GM21619 (cell line): ENCODE measurements around the gene COL5A1.
"Not testable (repeated sequence)": the region's sequence is repeated elsewhere in the genome, so short reads cannot be mapped to it uniquely, and the experiment has no call there.

Experiments
- ATAC-seq: cut with Tn5 transposase; IDR thresholded peaks from one replicate; pipeline ENCODE4 v1.9.1; 2021; ENCODE audit not compliant: unreplicated experiment

COL5A1 gene

DNA sequence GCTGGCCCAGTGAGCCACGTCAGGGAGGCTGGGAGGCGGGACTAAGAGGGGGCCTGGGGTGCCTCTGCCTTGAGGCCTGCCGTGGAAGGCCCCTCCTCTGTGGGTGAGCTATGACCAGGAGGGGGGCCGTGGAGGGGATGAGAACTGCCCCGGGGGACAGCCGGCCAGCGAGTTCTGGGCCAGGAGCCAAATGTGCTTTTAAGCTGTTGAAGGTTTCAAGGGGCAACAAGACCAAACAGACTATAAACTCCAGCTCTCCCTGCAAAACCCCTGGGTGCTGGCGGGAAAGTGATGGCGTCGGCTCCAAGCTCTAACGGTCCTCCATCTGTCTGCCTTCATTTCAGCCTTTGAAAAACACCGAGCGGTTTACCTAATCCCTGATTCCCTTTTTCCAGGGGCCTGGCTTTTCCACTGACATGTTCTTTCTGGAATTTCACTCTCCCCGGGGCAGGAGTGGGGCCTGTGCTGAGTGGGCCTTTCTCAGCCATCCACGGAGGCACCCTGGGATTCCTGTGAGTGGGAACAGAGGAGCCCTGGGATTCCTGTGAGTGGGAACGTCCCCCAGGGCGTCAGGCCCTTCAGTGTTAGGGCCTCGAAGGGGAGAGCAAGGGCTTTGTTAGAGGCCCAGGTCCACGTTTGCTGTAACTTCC lies 65.6 kb downstream of the COL5A1 start:
- ATAC-seq: no peak

DNA sequence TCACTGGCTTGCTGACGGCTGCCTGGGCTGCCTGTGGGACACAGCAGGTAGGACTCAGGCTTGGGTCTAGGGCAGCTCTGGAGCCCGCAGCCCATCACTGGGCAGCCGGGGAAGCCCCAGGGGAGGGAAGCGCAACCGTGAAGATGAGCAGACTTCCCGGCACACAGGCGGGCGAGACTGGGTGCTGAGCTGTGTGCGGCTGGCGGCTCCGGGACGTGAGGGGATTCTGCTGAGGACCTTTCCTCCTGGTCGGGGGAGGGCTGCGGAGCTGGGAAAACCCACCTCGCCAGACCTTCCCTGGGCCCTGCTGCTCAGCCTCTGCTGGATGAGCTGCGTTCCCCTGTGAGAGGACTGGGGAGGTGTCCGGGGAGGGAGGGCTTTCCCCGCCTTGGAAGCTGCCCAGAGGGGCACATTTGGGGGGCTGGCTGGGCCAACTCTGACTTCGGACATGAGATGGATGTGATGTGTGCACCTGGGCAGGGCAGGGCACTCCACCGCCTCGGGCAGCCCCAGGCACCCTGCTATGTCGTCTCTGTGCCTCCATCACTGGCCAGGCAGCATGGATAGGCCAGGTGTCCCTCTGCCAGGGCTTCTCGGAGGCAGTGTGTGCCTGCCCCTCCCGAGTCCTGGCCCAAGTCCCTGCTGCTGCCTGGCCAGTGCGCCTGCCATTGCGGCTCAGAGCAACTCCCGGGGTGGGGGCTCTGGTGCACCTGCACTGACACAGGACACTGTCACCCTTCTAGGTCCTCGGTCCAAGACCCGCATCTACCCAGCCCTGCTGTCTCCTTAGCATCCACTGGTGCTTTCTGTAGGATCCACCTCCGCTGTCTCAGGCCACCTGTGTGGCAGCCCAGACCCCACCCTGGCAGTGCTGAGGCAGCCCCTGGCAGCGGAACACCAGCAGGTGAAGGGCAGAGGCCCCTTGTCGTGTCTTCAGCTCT lies 66.4 kb downstream of the COL5A1 start:
- no peak for ATAC-seq

DNA sequence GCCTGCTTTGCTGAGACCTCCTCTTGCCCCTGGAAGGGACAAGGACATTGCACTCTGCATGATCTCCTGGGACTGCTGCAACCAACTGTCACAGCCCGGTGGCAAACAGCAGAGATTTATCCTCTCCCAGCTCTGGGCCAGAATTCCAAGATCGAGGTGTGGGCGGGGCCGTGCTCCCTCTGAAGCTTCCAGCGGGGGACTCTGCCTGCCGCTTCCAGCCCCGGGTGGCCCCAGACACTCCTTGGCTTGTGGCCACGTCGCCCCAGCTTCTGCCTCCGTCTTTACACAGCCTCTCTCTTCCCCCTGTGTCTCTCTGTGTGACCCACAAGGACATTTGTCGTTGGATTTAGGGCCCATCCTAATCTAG lies 67.1 kb downstream of the COL5A1 start:
- ATAC-seq: no peak

DNA sequence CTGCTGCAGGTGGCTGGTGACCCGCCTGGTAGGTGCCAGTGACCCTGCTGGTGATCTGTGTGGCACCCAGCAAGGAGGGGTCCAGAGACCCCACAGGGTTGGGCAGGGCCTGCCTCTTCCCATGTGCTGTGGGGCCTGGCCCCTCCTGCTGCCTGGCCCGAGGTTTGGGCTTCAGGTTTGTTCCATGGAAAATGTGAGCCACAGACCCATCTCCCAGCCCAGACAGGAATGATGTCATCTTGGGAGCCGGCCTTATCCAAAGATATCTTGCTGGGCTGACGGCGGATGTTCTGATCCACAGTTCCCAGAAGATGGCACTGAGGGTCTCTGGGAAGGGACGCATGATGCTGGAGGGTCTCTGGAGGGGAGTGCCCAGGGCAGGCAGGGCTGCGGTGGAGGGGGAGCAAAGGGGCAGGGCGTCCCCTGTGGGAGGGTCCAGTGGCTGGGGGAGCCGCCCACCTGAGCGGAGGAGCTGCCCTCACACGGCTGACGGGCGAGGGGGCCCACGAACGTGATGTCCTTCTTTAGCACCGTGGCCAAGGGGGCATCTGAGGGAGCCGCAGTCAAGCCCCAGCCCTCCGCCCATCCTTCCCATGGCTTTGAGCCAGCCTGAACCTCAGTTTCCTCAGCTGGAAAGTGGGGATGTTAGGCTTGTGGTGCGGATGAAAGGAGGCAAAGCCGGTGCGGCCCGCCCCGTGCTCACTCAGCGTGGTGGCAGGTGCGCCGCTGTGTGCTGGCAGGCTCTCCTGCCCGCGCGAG lies 68.1 kb downstream of the COL5A1 start:
- ATAC-seq: no peak

DNA sequence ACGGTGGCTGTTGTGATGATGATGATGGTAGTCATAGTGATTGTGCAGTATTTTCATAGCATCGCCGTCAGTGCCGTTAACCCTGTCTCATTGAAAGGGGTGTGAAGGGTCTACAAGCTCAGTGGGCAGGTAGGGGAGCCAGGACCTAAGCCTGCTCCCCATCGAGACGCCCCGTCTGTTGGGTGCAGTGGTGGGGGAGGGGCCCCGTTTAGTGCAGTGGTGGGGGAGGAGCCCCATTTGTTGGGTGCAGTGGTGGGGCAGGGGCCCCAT lies 68.6 kb downstream of the COL5A1 start:
- ATAC-seq: no peak

DNA sequence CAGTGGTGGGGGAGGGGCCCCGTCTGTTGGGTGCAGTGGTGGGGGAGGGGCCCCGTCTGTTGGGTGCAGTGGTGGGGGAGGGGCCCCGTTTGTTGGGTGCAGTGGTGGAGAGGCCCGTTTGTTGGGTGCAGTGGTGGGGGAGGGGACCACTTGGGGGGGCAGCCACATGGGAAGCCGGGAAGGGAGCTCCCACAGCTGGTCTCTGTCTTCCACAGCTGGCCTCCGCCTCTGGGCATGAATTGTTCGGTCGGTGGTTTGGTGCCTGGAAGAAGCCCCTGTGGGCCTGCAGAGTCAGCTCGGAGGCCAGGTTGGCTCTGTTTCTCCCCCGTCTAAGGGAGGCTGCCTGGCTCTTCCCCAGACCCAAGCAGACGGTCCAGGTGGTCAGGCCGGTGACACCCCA lies 69.3 kb downstream of the COL5A1 start:
- ATAC-seq: no peak

DNA sequence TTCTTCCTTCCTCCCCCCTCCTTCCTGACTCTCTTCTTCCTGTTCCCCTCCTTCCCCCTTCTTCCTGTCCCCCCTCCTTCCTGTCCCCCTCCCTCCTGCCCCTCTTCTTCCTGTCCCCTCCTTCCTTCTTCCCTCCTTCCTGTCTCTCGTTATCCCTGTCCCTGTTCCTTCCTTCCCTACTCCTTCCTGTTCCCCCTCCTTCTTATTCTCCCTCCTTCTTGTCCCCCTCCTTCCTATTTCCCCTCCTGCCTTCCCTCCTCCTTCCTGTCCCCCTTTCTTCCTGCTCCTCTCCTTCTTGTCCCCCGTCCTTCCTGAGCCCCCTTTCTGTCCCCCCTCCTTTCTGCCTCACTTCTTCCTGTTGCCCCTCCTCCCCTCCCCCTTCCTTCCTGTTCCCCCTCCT lies 70.6 kb downstream of the COL5A1 start:
- ATAC-seq: no peak

DNA sequence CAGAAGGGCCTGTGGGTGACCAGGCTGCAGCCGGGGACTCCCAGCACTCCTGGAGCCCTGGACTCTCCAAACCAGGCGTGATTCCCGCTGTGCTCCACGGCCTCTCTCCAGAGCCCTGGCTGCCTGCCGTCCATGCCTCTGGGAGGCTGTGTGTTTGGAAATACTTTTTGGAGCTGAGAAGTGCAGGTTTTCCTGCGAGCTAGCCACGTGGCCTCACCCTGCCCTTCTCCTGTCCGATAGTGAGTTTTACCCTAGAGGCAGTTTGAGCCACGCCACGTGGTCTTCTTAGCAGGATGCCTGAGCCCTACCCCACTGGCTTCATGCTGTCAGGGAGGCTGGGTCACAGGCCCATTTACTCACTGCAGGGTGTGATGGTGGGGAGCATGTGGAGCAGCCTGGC lies 71.3 kb downstream of the COL5A1 start:
- no peak for ATAC-seq

DNA sequence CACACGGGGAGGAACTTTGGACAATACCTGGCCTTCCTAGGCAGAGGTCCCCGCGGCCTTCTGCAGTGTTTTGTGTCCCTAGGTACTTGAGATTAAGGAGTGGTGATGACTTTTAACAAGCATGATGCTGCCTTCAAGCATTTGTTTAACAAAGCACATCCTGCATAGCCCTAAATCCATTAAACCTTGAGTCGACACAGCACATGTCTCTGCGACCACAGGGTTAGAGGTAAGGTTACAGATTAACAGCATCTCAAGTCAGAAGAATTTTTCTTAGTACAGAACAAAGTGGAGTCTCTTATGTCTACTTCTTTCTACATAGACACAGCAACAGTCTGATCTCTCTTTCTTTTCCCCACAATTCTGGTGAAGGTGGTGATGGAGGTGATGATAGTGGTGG lies 73.9 kb downstream of the COL5A1 start:
- not testable (repeated sequence) for ATAC-seq

DNA sequence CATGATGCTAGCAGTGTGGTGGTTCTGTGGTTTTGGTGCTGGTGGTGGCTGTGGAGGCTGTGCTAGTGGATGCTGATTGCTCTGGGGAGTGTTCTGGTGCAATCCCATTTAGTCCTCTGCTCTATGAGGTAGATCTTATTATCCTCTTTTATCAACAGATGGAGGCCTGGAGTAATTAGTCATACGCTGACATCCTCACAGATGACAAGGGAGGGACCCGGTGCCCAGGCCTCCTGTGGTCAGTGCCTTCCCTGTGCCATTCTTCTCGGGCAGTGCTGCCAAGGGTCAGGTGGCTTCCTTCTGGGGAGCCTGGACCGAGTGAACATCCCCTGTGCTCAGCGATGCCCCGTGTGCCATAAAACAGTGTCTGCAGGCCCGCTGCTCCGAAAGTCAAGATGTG lies 74.5 kb downstream of the COL5A1 start:
- no peak for ATAC-seq

DNA sequence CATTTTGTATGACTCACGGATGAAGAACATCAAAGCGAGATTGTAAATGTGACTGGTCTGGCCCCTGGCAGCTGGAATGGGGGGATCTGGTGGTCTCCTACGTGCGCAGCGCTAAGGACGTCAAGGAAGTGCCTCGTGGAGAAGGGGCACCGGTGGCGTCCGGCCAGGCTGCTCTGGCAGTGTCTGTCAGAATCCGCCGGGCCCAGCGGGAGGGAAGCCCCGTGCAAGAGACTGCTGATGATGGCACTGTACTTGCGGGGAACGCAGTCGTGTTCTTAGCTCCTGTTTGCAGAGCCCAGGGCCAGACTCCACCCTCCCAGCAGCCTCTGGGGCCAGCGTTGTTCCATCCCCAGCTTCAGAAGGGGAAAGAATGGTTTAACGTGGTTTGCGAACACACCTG lies 75.5 kb downstream of the COL5A1 start:
- no peak for ATAC-seq

DNA sequence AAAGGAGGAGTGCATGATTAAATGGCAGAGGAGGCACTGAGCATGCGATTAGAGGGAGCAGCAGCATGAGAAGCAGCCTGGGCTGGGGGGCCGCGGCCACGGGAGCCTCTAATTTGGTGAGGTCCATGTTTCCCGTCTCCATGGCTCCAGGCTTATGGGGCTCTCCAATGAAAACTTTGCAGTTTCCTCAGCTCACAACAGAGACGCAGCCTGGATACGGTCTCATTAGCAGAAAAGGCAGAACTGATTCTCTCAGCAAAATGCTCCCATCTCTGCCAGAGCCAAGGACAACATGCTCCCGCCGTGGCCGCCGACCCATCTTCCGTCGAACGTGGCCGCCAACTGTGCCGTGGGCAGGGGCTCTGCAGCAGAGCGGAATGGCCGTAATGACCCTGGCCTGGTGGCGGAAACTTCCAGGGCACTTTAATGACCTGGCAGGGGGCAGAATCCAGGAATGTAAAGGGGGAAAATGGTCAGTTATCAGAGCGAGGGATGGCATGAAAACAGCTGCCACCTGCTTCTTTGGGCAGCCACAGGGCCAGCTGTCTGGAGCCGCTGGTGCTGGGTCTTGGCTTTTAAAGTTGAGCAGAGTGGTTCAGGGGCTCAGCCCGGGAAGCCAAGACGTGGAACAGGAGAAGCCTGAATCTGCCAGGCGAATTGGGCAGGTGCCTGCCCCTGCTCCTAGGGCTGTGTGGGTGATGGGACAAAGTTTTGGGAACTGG lies 76.5 kb downstream of the COL5A1 start:
- no peak for ATAC-seq

DNA sequence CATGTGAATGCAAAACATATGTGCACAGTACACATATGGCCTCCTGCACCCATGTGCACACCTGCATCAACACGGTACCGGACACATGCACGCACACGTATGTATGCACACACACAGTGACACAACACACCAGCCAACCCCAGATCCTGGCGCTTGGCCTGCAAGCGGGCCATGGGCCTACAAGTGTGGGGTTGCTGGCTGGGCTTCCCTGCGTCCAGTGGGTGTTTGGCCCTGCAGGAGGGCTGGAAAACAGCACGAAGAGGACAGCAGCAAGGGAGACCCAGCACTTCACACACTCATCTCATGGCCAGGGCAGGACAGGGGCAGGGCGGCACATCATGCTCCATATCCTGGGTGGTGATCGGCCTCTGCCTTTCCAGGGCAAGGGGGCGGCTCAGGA lies 77.7 kb downstream of the COL5A1 start:
- ATAC-seq: no peak

DNA sequence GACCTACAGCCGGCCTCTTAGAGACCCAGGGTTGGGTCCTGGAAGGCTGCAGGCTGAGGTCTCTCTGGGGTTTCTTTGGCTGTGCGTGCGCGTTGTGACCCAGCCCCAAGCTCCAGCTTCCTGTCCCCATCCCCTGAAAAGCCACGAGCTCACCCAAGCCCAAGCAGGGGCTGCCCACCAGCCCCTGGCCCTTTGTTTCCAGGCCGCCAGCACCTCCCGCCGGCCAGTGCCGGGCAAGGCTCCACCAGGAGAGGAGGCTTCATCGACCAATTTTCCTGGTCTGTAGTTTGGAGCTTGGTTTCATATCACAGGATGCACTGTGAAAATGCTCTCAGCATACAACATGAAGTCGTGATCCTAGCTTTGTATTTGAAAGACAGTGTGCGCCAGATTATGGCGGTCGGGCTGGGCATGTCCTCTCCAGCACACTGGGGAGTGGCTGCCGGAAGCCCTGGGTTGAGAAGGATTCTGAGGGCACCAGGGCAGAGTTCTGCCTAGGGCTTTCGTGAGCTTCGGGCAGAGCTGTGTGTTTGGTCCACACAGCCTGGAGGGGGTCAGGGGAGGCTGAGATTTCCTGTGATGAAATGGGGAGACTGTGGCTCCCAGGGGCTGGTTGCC lies 78.6 kb downstream of the COL5A1 start:
- ATAC-seq: no peak

DNA sequence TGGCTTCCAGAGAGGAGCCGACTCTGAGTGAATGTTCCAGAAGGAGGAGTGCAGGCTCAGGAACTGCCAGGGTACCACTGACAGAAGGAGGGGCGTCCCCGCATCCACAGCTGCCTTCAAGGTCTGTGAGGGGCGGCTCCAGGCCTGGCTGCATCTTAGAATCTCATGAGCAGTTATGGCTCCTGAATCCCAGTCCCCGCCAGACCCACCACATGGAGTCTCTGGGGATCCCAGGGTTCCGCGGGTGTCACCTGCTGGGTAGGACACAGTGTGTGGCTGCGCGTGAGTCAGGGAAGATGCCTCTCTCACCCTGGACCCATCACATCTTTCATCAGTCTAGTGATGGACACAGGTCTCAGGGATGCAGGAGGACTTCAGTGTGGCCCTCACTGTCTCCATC lies 79.2 kb downstream of the COL5A1 start:
- no peak for ATAC-seq

DNA sequence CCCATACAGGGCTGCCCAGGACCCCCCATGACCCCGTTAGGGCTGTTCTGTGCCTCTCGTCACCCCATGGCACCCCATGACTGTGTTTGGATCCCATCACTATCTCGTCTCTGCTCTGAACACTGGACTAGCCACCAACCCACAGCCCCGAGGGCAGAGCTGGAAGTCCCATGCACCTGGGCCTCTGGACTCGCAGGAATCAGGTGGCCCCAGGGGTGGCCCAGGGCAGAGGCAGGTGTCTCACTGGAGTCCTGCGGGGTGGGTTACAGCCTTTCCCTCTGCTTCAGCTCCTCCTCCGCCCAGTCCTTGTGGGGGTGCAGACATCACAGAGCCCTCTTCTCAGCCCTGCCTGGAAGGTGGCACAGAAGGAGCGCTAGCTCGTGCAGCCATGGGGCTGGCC lies 79.7 kb downstream of the COL5A1 start:
- ATAC-seq: no peak

DNA sequence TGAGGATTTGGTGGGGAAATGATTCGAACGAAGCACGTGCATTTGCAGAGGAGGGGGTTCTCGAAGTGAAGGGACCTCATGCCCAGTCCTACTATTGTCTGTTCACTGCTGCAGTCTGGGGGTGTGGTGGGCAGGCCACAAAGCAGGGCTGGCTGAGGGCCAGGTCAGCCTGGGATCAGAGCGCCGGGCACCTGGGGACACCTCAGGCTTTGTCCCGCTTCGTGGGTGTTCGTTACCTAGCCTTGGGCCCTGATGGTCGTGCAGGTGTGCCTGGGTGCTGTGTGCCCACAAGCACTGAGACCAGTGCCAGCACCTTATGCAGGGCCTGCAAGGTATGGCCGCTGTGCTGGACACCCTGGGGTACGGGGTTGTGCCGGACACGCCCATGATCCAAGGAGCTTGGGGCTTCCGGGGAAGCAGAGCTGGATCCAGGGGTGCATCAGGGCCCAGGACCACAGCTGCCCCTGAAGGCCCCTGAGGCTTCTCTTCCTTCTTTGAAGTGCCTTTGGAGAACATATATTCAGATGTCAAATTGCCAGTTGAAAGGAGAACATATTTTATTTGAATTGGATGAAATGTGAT lies 80.6 kb downstream of the COL5A1 start:
- no peak for ATAC-seq

DNA sequence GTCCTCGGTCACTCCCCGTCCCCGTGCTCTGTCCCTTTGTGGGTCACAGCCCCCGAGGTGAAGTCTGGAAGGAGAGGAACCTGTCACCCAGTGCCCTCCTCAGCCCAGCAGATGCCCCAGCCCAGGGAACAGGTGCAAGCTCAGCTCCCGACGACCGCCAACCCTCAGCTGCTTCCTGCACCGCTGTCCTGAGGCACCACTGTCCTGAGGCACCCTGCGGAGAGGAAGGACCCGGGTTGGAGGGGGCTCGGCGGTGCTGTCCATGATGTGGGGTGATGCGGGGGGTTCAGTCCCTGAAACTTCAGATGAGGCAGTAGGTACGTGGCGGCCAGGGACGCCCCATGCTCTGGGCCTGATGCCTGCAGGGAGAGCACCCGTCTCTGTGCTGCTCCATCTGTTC lies 81.4 kb downstream of the COL5A1 start:
- no peak for ATAC-seq

DNA sequence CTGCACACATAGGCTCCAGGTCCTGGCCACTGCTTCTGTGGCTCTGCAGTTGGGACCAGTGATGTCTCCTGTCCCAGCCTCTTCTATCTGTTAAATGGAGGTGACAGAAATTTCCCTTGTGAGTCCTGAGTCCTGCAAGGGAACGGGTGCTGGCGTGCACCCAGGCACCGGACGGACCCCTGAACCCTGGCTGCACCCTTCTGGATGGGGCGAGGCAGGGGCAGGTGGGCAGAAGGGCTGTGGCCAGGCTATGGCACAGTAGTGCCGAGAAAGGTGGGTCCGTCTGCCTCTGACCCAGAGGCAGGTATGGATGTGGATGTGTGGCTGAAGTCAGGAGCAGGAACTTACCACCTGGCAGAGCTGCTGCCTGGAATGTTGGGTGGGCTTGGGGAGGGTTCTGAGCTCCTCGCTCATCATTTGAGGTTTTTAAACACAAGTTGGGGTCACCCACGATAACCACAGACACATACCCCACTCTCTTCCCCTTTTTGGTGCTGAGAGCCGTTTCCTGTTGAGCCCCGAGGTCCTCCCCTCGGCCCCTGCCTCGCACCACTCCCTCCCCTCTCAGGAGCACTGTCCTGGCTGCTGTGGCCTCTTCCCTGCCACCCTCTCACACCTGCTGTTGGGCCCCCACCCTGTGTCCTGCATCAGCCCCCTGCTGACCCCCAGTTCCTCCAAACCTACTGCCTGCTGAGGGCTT lies 82.0 kb downstream of the COL5A1 start:
- ATAC-seq: no peak
